GM18520 (cell line): ENCODE results near the gene VIPAS39.
A peak's percentile ranks its signal among the peaks of the same experiment; 100 is the strongest.
"Not testable (repeated sequence)": the region's sequence is repeated elsewhere in the genome, so short reads cannot be mapped to it uniquely, and the experiment has no call there.

Experiments
- ATAC-seq: cut with Tn5 transposase; IDR thresholded peaks from one replicate; pipeline ENCODE4 v1.9.1; 2021; ENCODE audit not compliant: unreplicated experiment

VIPAS39 gene

GRCh38 chr14:77470224-77470870, 12.9 kb upstream of the VIPAS39 start:
- no peak for ATAC-seq

GRCh38 chr14:77469539-77469938, 12.1 kb upstream of the VIPAS39 start:
- no peak for ATAC-seq

- ATAC-seq, result no peak
Measured at GRCh38 chr14:77469067-77469505, 11.7 kb upstream of the VIPAS39 start.

- no peak for ATAC-seq
Measured at GRCh38 chr14:77467801-77468200, 10.4 kb upstream of the VIPAS39 start.

GRCh38 chr14:77459072-77459723, 1.8 kb upstream of the VIPAS39 start:
- no peak for ATAC-seq

GRCh38 chr14:77458249-77458950, 999 bp upstream of the VIPAS39 start:
- peak; percentile 1 for ATAC-seq

GRCh38 chr14:77457115-77457521, 283 bp downstream of the VIPAS39 start:
- ATAC-seq, result no peak

- no peak for ATAC-seq
Measured at GRCh38 chr14:77455966-77456640, 1.3 kb downstream of the VIPAS39 start.

GRCh38 chr14:77442196-77442595, 15.2 kb downstream of the VIPAS39 start:
- no peak for ATAC-seq

- no peak for ATAC-seq
Measured at GRCh38 chr14:77439861-77440260, 17.5 kb downstream of the VIPAS39 start.

GRCh38 chr14:77438596-77438995, 18.8 kb downstream of the VIPAS39 start:
- no peak for ATAC-seq

- no peak for ATAC-seq
Measured at GRCh38 chr14:77436042-77436441, 21.4 kb downstream of the VIPAS39 start.

GRCh38 chr14:77426396-77426795, 31.0 kb downstream of the VIPAS39 start:
- no peak for ATAC-seq

- no peak for ATAC-seq
Measured at GRCh38 chr14:77424862-77425261, 32.5 kb downstream of the VIPAS39 start.

- ATAC-seq, result no peak
Measured at GRCh38 chr14:77423423-77423822, 34.0 kb downstream of the VIPAS39 start, which contains the start of gene NOXRED1. NOXRED1 (minus strand) TSS chr14:77423523; CDS start chr14:77422889, 634 bp downstream.

GRCh38 chr14:77421201-77421600, 36.2 kb downstream of the VIPAS39 start:
- no peak for ATAC-seq

GRCh38 chr14:77416836-77417235, 40.6 kb downstream of the VIPAS39 start:
- ATAC-seq, result no peak

- ATAC-seq, result not testable (repeated sequence)
Measured at GRCh38 chr14:77416098-77416497, 41.3 kb downstream of the VIPAS39 start.

GRCh38 chr14:77415403-77416030, 41.9 kb downstream of the VIPAS39 start:
- not testable (repeated sequence) for ATAC-seq

GRCh38 chr14:77409131-77409533, 48.3 kb downstream of the VIPAS39 start:
- no peak for ATAC-seq

GRCh38 chr14:77407158-77407557, 50.2 kb downstream of the VIPAS39 start:
- ATAC-seq, result no peak
